Measurements from ENCODE around the gene KIAA1549. TPM values are rescaled to one million over a fixed set of nuclear protein-coding genes. Genes with fewer than 3 reads are reported as not detected.

The KIAA1549 gene
- total and polyA plus RNA-seq, 2 of the 8 experiments (the other 6 are each of a cell fraction or from before 2014, with no cell fraction given) = 6.5 to 17.3 TPM

DNA sequence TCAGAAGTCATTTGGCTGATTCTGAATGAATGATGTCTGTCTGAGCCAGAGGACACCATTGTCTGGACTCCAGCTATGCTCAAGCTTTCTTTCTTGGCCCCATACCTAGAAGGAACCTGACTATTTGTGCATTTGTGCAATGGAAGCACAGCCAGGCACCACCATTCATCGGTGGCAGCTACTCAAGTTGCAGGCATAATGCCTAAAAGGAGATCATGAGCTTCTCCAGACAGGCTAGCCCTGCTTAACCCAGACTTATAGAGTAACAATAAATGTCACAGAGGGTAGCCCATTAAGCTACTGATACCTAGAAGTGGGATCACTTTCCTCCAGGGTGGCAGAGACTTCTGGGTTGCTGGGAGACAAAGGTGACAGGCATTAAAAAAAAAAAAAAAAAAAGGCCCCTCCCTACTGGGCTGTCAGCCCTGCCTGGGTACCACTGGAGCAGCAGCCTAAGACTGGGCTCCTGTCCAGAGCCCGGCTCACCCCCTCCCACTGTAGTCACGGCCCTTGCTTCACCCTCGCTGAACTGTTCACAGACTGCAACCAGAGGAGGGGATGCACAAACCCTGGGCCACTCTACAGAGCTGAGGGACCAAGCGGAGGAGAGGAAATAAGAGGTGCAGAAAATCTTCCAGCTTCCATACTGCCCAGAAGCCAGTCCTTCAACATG lies 107.8 kb downstream of the KIAA1549 start:
- H3K4ac ChIP-seq (replicated peaks; ENCODE audit: insufficient read length, low read depth, low read length) = no peak overlapping the region
- H2BK20ac ChIP-seq (ENCODE audit: low read length) = no peak overlapping the region
- no peak overlapping the region for H2AK5ac ChIP-seq (ENCODE audit: low read depth, low read length)
- ChIA-PET POLR2A (ENCODE audit: partially characterized antibody) (no interaction called here), CTCF (ENCODE audit: partially characterized antibody) (interaction anchor here (1.2 to 2.7 kb wide), 3 partner anchors 13 to 201 kb away, joined by 3 to 14 read pairs (median 4); no protein-coding TSS in a partner anchor)
- H3K56ac ChIP-seq (replicated peaks; ENCODE audit: insufficient read length, low read depth, low read length) = no peak overlapping the region
- no peak overlapping the region for H3K18ac ChIP-seq (ENCODE audit: extremely low read depth, low read length)
- H3K23me2 ChIP-seq (ENCODE audit: low read depth, low read length) = no peaks in the 10 kb centered on the region
- H3K4me3 ChIP-seq (ENCODE audit: extremely low read depth in 1 of 4, insufficient read depth in 2 of 4, low read depth in 3 of 4, low read length in 4 of 4) = no peak overlapping the region
- H3K14ac ChIP-seq (ENCODE audit: insufficient read length) = no peak overlapping the region
- no peak overlapping the region for H3K23ac ChIP-seq (ENCODE audit: insufficient read length)
- no peak overlapping the region for H3K9ac ChIP-seq (replicated peaks in 1 of 4; ENCODE audit: extremely low read depth in 1 of 4, low read depth in 3 of 4, low read length in 3 of 4)
- no peak overlapping the region for H2BK15ac ChIP-seq (ENCODE audit: low read length)
- no peaks in the 10 kb centered on the region for H3K9me3 ChIP-seq (ENCODE audit: insufficient read depth in 2 of 2, low read depth in 1 of 2, low read length in 1 of 2)
- H4K91ac ChIP-seq (replicated peaks; ENCODE audit: insufficient read length, low read length) = no peak overlapping the region
- H2BK120ac ChIP-seq (replicated peaks; ENCODE audit: low read depth, low read length) = no peak overlapping the region
- no peaks in the 10 kb centered on the region for H3K4me1 ChIP-seq (replicated peaks in 1 of 4; ENCODE audit: control insufficient read depth in 3 of 4, insufficient read depth in 4 of 4, low read length in 3 of 4)
- H3K79me1 ChIP-seq (ENCODE audit: low read depth, low read length) = no peaks in the 10 kb centered on the region
- no peak overlapping the region for H2BK5ac ChIP-seq (ENCODE audit: low read depth, low read length)
- H2BK12ac ChIP-seq (ENCODE audit: low read depth, low read length) = no peak overlapping the region
- H2AFZ ChIP-seq (ENCODE audit: low read length) = no peak overlapping the region
- WGBS, 2 experiments (ENCODE audit: extremely low coverage in 1 of 2, insufficient coverage in 1 of 2, insufficient read length in 1 of 2, insufficient replicate concordance in 2 of 2, low coverage in 1 of 2, low lambda C conversion rate in 2 of 2, missing lambda C conversion rate in 1 of 2) = 90% methylated on average over 5 of the region's 5 CpGs; no CpG with 5 or more reads in 1 of the 2 experiments
- H3K36me3 ChIP-seq (ENCODE audit: control insufficient read depth in 2 of 4, insufficient read depth in 4 of 4, low read length in 3 of 4) = peaks cover 3 to 11% (median 7%) of the 10 kb centered on the region in 4 experiments; a peak in 5 of 8 replicates
- H3K4me2 ChIP-seq (ENCODE audit: insufficient read depth in 1 of 2, low read depth in 2 of 2, low read length in 2 of 2) = no peak overlapping the region
- H3K27ac ChIP-seq (ENCODE audit: low read depth, low read length) = no peak overlapping the region
- no peaks in the 10 kb centered on the region for H4K20me1 ChIP-seq (replicated peaks in 1 of 2; ENCODE audit: control insufficient read depth in 1 of 2, insufficient read depth in 2 of 2, low read length in 2 of 2)
- H3K27me3 ChIP-seq (replicated peaks in 1 of 4; ENCODE audit: control insufficient read depth in 3 of 4, extremely low read depth in 1 of 4, insufficient read depth in 3 of 4, low read length in 3 of 4) = no peaks in the 10 kb centered on the region
- H3K79me2 ChIP-seq (ENCODE audit: control insufficient read depth in 1 of 2, insufficient read depth in 2 of 2, low read length in 2 of 2) = no peaks in the 10 kb centered on the region
- H4K5ac ChIP-seq (ENCODE audit: insufficient read length, low read depth, low read length) = no peak overlapping the region
- H4K8ac ChIP-seq (ENCODE audit: extremely low read depth, insufficient read depth, low read length) = no peak overlapping the region
- DNase-seq (ENCODE audit: low read depth in 1 of 2, low spot score in 2 of 2) (no peak), FAIRE-seq (no peak)
- TF ChIP-seq ASH2L (IDR thresholded peaks at IDR 0.05; ENCODE audit: low read length) = no peak
- no peak for TF ChIP-seq BCL11A (IDR thresholded peaks at IDR 0.05; ENCODE audit: low read depth in 2 of 2, low read length in 2 of 2)
- TF ChIP-seq SAP30 (IDR thresholded peaks at IDR 0.05; ENCODE audit: insufficient read depth, insufficient replicate concordance, low read length) = no peak
- TF ChIP-seq, protein P1, sequence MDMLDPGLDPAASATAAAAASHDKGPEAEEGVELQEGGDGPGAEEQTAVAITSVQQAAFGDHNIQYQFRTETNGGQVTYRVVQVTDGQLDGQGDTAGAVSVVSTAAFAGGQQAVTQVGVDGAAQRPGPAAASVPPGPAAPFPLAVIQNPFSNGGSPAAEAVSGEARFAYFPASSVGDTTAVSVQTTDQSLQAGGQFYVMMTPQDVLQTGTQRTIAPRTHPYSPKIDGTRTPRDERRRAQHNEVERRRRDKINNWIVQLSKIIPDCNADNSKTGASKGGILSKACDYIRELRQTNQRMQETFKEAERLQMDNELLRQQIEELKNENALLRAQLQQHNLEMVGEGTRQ (IDR thresholded peaks at IDR 0.05; ENCODE audit: low read length) = no peak
- no peak for TF ChIP-seq SIRT6 (IDR thresholded peaks at IDR 0.05; ENCODE audit: low read length)
- no peak for TF ChIP-seq BACH1 (IDR thresholded peaks at IDR 0.05; ENCODE audit: low read length)
- no peak for TF ChIP-seq MAFK (IDR thresholded peaks at IDR 0.05; ENCODE audit: low read depth, low read length)
- no peak for TF ChIP-seq HDAC6 (IDR thresholded peaks at IDR 0.05; ENCODE audit: low read depth, low read length)
- TF ChIP-seq KDM5A (IDR thresholded peaks at IDR 0.05; ENCODE audit: low read length) = no peak
- TF ChIP-seq RFX5 (IDR thresholded peaks at IDR 0.05; ENCODE audit: borderline replicate concordance, low read depth, low read length) = no peak
- TF ChIP-seq TEAD4 (IDR thresholded peaks at IDR 0.05; ENCODE audit: low read depth, low read length) = no peak
- TF ChIP-seq POU5F1 (IDR thresholded peaks at IDR 0.05; ENCODE audit: low read depth, low read length) = no peak
- no peak for TF ChIP-seq RBBP5 (IDR thresholded peaks at IDR 0.05; ENCODE audit: borderline replicate concordance, low read depth, low read length)

Measured in H1 (cell line).